Stomach (tissue), 4 donors: Measurements from ENCODE around the gene TMEM40.

Experiments
- EP300 ChIP-seq: sonication (generic); formaldehyde crosslinking; IDR thresholded peaks from one replicate; pipeline ENCODE4 v1.6.1; 2017; ENCODE audit warnings: antibody characterized with exemption
- POLR2A ChIP-seq, 4 donors: fragments of 450-650 bp; IDR thresholded peaks; one replicate each; pipeline ENCODE4 v1.6.1; 2016; ENCODE audit warnings: antibody characterized with exemption in 4 of 4, control low read depth in 2 of 4, mild to moderate bottlenecking in 1 of 4, moderate library complexity in 1 of 4
- POLR2AphosphoS5 ChIP-seq, 3 donors: sonication (generic); formaldehyde crosslinking; IDR thresholded peaks; one replicate each; pipeline ENCODE4 v1.6.1; 2016; ENCODE audit warnings: antibody characterized with exemption in 3 of 3
- TF ChIP-seq, protein P1 (sequence below), 7 experiments: fragments of 450-650 bp in 4 of 7; fragments of 200-600 bp in 3 of 7; sonication (generic) in 3 of 7; IDR thresholded peaks; one replicate each; pipeline ENCODE4 v1.5.1; 2016 to 2019; ENCODE audit warnings: antibody characterized with exemption in 7 of 7, control low read depth in 2 of 7, mild to moderate bottlenecking in 1 of 7

DNA sequence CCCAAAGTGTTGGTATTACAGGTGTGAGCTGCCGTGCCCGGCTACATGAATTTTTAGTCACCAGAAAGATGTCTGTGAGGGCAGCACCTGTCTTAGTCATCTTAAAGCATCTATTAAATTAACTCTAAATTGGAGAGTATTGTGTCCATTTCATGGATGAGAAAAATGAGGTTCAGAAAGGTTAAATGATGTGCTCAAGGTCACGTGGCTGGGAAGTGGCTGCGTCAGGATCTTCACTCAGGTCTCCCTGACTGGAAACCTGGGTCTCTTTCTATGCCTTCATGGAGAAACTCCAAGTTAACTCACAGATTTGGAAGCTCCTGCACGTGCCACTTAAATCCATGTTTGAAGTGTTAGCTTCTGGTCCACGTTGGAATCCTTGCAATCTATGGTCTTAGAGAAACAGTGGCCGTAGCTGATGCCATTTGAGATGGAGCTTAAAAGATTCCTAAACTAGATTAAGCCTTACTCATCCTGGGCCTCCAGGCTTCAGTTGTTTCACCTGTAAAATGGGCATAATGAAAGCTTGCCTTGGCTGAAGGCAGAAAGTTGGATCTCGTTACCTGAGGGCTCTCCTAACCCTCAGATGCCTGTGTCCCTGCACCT lies 5.2 kb upstream of the TMEM40 start:
- TF ChIP-seq, protein P1, sequence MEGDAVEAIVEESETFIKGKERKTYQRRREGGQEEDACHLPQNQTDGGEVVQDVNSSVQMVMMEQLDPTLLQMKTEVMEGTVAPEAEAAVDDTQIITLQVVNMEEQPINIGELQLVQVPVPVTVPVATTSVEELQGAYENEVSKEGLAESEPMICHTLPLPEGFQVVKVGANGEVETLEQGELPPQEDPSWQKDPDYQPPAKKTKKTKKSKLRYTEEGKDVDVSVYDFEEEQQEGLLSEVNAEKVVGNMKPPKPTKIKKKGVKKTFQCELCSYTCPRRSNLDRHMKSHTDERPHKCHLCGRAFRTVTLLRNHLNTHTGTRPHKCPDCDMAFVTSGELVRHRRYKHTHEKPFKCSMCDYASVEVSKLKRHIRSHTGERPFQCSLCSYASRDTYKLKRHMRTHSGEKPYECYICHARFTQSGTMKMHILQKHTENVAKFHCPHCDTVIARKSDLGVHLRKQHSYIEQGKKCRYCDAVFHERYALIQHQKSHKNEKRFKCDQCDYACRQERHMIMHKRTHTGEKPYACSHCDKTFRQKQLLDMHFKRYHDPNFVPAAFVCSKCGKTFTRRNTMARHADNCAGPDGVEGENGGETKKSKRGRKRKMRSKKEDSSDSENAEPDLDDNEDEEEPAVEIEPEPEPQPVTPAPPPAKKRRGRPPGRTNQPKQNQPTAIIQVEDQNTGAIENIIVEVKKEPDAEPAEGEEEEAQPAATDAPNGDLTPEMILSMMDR (IDR thresholded peaks at IDR 0.05): no peak
- TF ChIP-seq POLR2AphosphoS5 (IDR thresholded peaks at IDR 0.05) (no peak), EP300 (no peak), POLR2A (IDR thresholded peaks at IDR 0.05) (no peak)
